Nephron (organoid): ENCODE measurements around the gene TMEM79.

ENCODE experiments used
- H3K27ac Mint-ChIP-seq, 3 experiments: 2 replicates each; pipeline ENCODE4 v1.8.0; 2020; ENCODE audit warnings: mixed read lengths in 3 of 3, mild to moderate bottlenecking in 2 of 3, moderate library complexity in 1 of 3
- H3K27me3 Mint-ChIP-seq: 2 replicates; pipeline ENCODE4 v1.8.0; 2021; ENCODE audit warnings: low read depth, mild to moderate bottlenecking, moderate library complexity, mixed read lengths
- H3K36me3 Mint-ChIP-seq: 2 replicates; pipeline ENCODE4 v1.8.0; 2020; ENCODE audit warnings: low read depth, mixed read lengths
- H3K4me1 Mint-ChIP-seq: 2 replicates; pipeline ENCODE4 v1.8.0; 2020; ENCODE audit warnings: mixed read lengths
- H3K4me3 Mint-ChIP-seq, 3 experiments: 2 replicates each; pipeline ENCODE4 v1.8.0; 2020; ENCODE audit warnings: mild to moderate bottlenecking in 3 of 3, mixed read lengths in 3 of 3, moderate library complexity in 2 of 3
- H3K9me3 Mint-ChIP-seq: 2 replicates; pipeline ENCODE4 v1.8.0; 2020; ENCODE audit warnings: mixed read lengths
- TF ChIP-seq, protein P1 (sequence below), 3 experiments: fragments of 200-600 bp; sonication (generic); IDR thresholded peaks; one replicate each; pipeline ENCODE4 v1.5.0; 2021; ENCODE audit warnings: antibody characterized with exemption in 3 of 3; ENCODE audit not compliant: unreplicated experiment in 3 of 3

TMEM79 gene

DNA sequence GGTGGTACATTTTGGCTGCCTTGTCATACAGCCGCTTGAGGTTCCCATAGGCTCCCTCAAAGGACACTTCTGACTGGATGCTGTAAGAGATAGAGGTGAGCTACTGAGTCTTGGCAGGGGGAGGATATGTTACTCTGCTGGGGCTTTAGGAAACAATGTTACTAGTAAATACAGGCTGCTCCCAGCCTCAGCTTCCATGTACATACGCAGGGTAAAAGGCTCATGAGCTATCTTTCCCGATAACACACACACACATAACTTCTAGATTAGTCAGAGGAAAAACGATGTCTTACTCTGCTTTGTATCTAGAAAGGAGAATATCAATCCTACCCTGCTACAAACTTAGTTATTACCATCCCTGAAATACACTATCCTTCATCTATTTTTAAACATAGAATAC is 15.8 kb upstream of the TMEM79 start:
- Mint-ChIP-seq H3K27ac (no peak overlapping the region), H3K36me3 (peaks cover 72% of the 10 kb centered on the region), H3K9me3 (no peaks in the 10 kb centered on the region), H3K27me3 (no peaks in the 10 kb centered on the region), H3K4me1 (no peaks in the 10 kb centered on the region), H3K4me3 (no peak overlapping the region)
- TF ChIP-seq, protein P1, sequence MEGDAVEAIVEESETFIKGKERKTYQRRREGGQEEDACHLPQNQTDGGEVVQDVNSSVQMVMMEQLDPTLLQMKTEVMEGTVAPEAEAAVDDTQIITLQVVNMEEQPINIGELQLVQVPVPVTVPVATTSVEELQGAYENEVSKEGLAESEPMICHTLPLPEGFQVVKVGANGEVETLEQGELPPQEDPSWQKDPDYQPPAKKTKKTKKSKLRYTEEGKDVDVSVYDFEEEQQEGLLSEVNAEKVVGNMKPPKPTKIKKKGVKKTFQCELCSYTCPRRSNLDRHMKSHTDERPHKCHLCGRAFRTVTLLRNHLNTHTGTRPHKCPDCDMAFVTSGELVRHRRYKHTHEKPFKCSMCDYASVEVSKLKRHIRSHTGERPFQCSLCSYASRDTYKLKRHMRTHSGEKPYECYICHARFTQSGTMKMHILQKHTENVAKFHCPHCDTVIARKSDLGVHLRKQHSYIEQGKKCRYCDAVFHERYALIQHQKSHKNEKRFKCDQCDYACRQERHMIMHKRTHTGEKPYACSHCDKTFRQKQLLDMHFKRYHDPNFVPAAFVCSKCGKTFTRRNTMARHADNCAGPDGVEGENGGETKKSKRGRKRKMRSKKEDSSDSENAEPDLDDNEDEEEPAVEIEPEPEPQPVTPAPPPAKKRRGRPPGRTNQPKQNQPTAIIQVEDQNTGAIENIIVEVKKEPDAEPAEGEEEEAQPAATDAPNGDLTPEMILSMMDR (IDR thresholded peaks at IDR 0.05; ENCODE audit: unreplicated experiment in 3 of 3): no peak

DNA sequence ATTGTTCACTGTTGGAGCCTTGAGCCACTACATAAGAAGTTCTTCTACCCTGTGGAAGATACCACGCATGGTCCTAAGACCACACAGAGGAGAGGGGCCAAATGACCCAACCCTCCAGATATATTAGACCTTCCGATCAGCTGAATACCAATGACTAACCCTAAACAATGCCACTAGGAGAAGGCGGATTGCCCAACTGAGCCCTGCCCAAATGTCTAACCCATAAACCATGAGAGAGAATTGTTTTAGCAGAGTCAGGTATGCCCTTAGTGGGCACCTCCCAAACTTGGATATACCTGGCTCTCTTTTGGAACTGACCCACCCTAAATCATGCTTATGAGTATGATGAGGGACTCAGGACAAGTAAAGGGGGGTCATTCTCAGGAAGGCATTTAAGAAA is 13.8 kb upstream of the TMEM79 start:
- Mint-ChIP-seq H3K36me3 (peaks cover 75% of the 10 kb centered on the region), H3K27me3 (no peaks in the 10 kb centered on the region), H3K27ac (no peak overlapping the region), H3K4me1 (no peaks in the 10 kb centered on the region), H3K9me3 (no peaks in the 10 kb centered on the region), H3K4me3 (no peak overlapping the region)
- TF ChIP-seq, protein P1 (IDR thresholded peaks at IDR 0.05; ENCODE audit: unreplicated experiment in 3 of 3): no peak

DNA sequence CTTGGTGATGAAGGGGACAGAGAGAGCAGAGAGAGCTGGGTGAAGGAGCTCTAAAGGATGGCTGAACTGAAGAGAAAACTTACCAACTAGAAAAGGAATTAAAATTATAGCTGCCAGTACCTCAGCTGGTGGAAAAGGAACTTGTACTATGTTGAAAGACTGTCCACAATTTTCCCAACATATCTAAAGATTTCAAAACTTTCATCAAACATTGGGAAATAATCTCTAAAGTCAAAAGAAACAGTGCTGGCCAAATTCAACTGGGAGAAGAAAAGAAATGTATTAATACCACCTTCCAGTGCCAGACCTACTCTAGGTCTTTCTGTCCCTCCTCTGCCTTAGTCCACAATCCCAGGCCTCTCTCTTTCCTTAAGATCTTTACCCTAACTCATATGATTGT is 7.6 kb upstream of the TMEM79 start:
- Mint-ChIP-seq H3K9me3 (no peaks in the 10 kb centered on the region), H3K4me1 (peaks cover 17% of the 10 kb centered on the region), H3K27ac (no peak overlapping the region), H3K4me3 (no peak overlapping the region), H3K36me3 (peaks cover 68% of the 10 kb centered on the region), H3K27me3 (no peaks in the 10 kb centered on the region)
- TF ChIP-seq, protein P1 (IDR thresholded peaks at IDR 0.05; ENCODE audit: unreplicated experiment in 3 of 3): no peak

DNA sequence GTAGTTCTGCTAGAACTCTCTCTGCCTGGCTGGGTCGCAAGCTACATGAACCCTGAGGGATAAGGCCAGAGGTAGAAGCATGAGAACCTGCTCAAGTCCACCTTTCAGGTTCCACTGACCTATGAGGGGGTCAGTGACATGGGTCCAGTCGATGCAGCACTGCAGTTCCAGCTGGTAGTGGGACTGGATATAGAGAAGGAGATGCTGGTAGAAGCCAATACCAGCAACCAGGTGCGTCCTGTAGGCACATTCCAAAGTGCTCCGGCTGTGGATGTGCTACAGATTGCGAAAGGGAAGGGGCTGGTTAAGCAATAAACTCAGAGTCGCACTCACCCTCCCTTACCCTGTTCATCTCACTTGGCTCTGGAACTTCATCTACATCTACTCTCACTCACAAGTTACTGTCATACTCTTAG is 7.2 kb upstream of the TMEM79 start:
- Mint-ChIP-seq H3K4me1 (peaks cover 19% of the 10 kb centered on the region), H3K36me3 (peaks cover 64% of the 10 kb centered on the region), H3K27me3 (no peaks in the 10 kb centered on the region), H3K27ac (no peak overlapping the region), H3K9me3 (no peaks in the 10 kb centered on the region), H3K4me3 (no peak overlapping the region)
- TF ChIP-seq, protein P1 (IDR thresholded peaks at IDR 0.05; ENCODE audit: unreplicated experiment in 3 of 3): no peak

DNA sequence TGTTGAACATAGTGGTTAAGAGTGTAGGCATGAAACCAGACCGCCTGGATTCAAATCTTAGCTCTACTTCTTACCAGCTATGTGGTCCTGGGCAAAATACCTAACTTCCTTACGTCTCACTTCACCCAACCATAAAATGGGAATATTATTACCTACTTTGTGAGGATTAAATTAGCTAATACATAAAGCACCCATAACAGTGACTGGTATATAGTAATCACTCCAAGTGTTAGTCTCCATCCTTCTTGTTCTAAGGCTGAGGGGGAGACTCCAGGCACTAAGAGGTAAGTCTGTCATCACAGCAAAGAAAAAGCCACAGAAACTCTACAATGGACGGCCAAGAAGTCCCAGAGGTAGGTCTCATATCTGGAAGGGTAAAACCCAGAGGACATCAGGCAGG is 4.3 kb upstream of the TMEM79 start:
- Mint-ChIP-seq H3K4me3 (peak overlapping the region; percentile 69 to 82 (median 74)), H3K27ac (peak overlapping the region in 1 of 3 experiments; percentile 34), H3K27me3 (no peaks in the 10 kb centered on the region), H3K36me3 (peaks cover 37% of the 10 kb centered on the region), H3K9me3 (no peaks in the 10 kb centered on the region), H3K4me1 (peaks cover 33% of the 10 kb centered on the region)
- TF ChIP-seq, protein P1 (IDR thresholded peaks at IDR 0.05; ENCODE audit: unreplicated experiment in 3 of 3): no peak

DNA sequence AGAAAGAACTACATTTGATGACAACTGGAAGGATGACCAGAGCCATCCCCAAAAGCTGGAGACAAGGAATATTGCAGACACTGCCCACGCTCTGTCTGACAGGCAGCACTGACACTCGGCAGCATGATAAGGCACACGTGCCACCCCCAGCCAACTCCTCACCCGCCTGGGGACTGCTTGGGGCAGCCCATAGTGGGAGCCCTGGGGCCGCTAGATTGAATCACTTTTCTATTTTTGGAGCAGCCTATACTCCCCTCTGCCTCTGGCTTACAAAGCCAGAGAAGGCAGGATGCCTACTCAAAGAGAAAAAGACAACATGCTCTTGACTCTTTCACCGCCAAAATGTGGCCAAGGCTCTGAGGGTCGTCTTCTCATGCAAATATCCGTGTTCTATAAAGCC is 2.8 kb upstream of the TMEM79 start:
- H3K4me1 Mint-ChIP-seq: peaks cover 33% of the 10 kb centered on the region

More for the DNA sequence above, 2.8 kb upstream of the TMEM79 start:
- TF ChIP-seq, protein P1 (IDR thresholded peaks at IDR 0.05; ENCODE audit: unreplicated experiment in 3 of 3): no peak
- Mint-ChIP-seq H3K27me3 (no peaks in the 10 kb centered on the region), H3K27ac (peak overlapping the region in 2 of 3 experiments; percentile 94 to 97), H3K4me3 (peak overlapping the region; percentile 91 to 96 (median 93)), H3K36me3 (peaks cover 26% of the 10 kb centered on the region), H3K9me3 (no peaks in the 10 kb centered on the region)
